Measurements from ENCODE around the gene FAM193A. TPM values are rescaled to one million over a fixed set of nuclear protein-coding genes. Genes with fewer than 3 reads are reported as not detected.

FAM193A gene
- total RNA-seq, 1 donor from 2014 or later = 45.5 TPM

DNA sequence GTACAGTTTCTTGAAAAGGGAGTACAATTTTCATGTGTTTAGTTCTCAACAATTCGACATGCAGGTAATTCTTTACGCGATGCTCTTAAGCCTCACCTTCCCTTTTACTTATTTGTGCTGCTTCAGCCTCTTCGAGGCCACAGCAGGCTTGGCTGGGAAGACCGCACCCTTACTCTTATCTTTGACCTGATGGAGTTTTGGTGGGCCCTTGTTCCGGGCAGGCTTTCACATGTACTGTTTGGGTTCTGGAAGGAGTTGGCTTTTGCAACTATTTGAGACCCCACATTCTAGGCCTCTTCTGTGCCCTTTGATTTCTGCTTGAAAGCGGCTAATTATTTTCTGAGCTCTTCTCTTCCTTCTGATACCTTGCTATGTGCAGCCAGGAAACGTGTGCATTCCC is 60.2 kb downstream of the FAM193A start:
- Mint-ChIP-seq H3K27me3 (ENCODE audit: low read depth) (no peaks in the 10 kb centered on the region), H3K9me3 (no peaks in the 10 kb centered on the region), H3K27ac (ENCODE audit: unreplicated experiment) (peak overlapping the region; percentile 32), H3K4me3 (no peak overlapping the region), H3K4me1 (peaks cover 64% of the 10 kb centered on the region), H3K36me3 (ENCODE audit: low read depth) (peaks cover 3% of the 10 kb centered on the region)
- TF ChIP-seq, protein P1, sequence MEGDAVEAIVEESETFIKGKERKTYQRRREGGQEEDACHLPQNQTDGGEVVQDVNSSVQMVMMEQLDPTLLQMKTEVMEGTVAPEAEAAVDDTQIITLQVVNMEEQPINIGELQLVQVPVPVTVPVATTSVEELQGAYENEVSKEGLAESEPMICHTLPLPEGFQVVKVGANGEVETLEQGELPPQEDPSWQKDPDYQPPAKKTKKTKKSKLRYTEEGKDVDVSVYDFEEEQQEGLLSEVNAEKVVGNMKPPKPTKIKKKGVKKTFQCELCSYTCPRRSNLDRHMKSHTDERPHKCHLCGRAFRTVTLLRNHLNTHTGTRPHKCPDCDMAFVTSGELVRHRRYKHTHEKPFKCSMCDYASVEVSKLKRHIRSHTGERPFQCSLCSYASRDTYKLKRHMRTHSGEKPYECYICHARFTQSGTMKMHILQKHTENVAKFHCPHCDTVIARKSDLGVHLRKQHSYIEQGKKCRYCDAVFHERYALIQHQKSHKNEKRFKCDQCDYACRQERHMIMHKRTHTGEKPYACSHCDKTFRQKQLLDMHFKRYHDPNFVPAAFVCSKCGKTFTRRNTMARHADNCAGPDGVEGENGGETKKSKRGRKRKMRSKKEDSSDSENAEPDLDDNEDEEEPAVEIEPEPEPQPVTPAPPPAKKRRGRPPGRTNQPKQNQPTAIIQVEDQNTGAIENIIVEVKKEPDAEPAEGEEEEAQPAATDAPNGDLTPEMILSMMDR (conservative IDR thresholded peaks at IDR 0.05) = no peak
- no peak for DNase-seq (ENCODE audit: low read depth, low spot score)

DNA sequence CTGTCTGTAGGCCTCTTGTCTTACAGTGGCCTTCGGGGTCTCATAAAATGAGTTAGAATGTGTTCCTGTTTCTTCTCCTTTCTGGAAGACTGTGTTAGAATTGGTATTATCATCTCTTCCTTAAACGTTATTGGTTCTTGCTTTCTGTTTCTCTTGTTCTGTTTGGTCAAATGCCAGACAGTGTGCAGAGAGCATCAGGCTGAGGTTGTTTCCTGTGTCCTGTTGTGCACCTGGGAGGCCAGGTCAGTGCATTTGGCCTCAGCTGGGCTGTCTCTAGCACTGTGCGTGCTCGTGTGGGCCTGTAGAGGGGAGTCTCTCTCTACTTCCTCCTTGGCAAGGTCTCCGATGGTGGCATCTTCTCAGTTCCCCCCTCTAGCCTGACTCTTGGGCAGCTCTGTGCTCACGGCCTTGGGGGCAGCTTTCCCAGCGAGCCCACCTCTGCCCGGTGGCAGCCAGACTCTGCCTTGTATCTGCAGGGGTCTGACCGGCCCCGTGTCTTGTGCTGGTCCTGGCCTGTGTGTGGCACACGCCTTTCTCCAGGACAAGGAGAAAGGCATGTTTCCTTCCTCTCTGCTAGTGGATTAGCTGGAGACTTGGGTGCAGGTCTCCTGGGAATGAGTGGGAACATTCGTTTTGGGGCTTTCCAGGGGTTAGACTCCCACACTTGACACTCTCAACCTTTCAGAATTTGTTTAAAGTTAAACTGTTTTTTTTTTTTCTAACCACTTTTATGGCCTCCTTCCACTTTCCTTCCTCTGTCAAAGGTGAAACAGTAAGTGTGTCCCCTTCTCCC is 62.3 kb downstream of the FAM193A start:
- Mint-ChIP-seq H3K36me3 (ENCODE audit: low read depth) (peaks cover 3% of the 10 kb centered on the region), H3K9me3 (no peaks in the 10 kb centered on the region), H3K4me3 (no peak overlapping the region), H3K27me3 (ENCODE audit: low read depth) (no peaks in the 10 kb centered on the region), H3K27ac (ENCODE audit: unreplicated experiment) (no peak overlapping the region), H3K4me1 (peaks cover 53% of the 10 kb centered on the region)
- TF ChIP-seq, protein P1 (conservative IDR thresholded peaks at IDR 0.05) = no peak
- no peak for DNase-seq (ENCODE audit: low read depth, low spot score)

DNA sequence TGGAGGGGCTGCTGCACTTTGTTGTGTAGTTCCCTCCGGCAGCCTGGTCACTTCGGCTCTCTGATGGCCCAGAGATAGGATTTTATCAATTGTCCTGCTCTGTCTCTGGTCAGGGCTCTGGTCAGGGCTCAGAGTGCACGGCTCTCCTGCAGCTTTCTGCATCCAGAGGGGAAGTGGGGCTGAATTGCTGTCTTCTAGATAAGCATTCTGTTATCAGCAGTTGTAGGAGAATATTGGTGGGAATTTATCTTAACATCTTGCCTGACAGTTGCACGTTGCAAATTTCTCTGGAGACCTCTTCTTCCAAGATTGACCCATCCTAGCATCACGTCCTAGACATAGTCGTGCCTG is 62.8 kb downstream of the FAM193A start:
- no peak overlapping the region for H3K4me3 Mint-ChIP-seq
- H3K9me3 Mint-ChIP-seq = no peaks in the 10 kb centered on the region
- H3K4me1 Mint-ChIP-seq = peaks cover 49% of the 10 kb centered on the region
- peaks cover 3% of the 10 kb centered on the region for H3K36me3 Mint-ChIP-seq (ENCODE audit: low read depth)
- TF ChIP-seq, protein P1 (conservative IDR thresholded peaks at IDR 0.05) = no peak
- no peak overlapping the region for H3K27ac Mint-ChIP-seq (ENCODE audit: unreplicated experiment)
- no peak for DNase-seq (ENCODE audit: low read depth, low spot score)
- H3K27me3 Mint-ChIP-seq (ENCODE audit: low read depth) = no peaks in the 10 kb centered on the region

DNA sequence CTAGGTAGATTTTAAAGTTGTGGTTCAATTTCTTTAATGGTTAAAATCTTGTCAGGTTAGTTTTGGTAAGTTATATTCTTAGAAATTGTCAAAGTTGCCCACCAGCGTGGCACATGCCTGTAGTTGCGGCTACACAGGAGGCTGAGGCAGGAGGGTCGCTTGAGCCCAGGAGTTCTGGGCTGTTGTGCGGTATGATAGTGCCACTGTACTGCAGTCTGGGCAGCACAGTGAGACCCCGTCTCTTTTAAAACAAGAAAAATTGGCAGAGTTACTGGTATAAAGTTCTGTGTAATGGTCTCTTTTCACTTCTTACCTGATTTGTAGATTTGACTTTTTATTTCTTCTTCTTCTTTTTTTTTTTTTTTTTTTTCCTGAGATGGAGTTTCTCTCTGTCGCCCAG is 64.4 kb downstream of the FAM193A start:
- TF ChIP-seq, protein P1 (conservative IDR thresholded peaks at IDR 0.05) = no peak
- Mint-ChIP-seq H3K4me3 (no peak overlapping the region), H3K27ac (ENCODE audit: unreplicated experiment) (peak overlapping the region; percentile 52), H3K27me3 (ENCODE audit: low read depth) (no peaks in the 10 kb centered on the region), H3K4me1 (peaks cover 52% of the 10 kb centered on the region), H3K36me3 (ENCODE audit: low read depth) (peaks cover 3% of the 10 kb centered on the region), H3K9me3 (no peaks in the 10 kb centered on the region)
- no peak for DNase-seq (ENCODE audit: low read depth, low spot score)

DNA sequence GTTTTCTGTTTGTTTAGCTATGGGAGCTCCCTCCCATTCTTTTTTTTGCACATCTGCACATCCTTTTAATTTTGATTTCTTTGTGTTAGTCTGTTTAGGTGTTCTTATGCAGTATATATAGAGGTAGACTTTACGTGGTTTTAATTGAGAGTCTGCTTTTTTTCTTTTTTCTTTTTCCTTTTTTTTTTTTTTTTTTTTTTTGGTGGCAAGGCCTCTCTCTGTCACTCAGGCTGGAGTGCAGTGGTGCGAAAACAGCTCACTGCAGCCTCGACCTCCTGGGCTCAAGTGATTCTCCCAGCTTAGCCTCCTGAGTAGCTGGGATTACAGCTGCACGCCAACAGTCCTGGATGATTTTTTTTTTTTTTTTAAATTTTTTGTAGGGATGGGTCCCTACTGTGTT is 68.2 kb downstream of the FAM193A start:
- Mint-ChIP-seq H3K36me3 (ENCODE audit: low read depth) (peaks cover 3% of the 10 kb centered on the region), H3K27ac (ENCODE audit: unreplicated experiment) (no peak overlapping the region), H3K4me1 (peaks cover 34% of the 10 kb centered on the region), H3K27me3 (ENCODE audit: low read depth) (no peaks in the 10 kb centered on the region), H3K4me3 (no peak overlapping the region), H3K9me3 (no peaks in the 10 kb centered on the region)
- TF ChIP-seq, protein P1 (conservative IDR thresholded peaks at IDR 0.05) = no peak
- no peak for DNase-seq (ENCODE audit: low read depth, low spot score)

Measured in neural crest cell (in vitro differentiated cells).